Stomach (tissue), 4 donors: ENCODE measurements around the gene ZSWIM3.

Source experiments
- CTCF ChIP-seq, 7 experiments: fragments of 450-650 bp in 4 of 7; fragments of 200-600 bp in 3 of 7; sonication (generic) in 3 of 7; IDR thresholded peaks; one replicate each; pipeline ENCODE4 v1.5.1; 2016 to 2019; ENCODE audit warnings: antibody characterized with exemption in 7 of 7, control low read depth in 2 of 7, mild to moderate bottlenecking in 1 of 7
- EP300 ChIP-seq: sonication (generic); formaldehyde crosslinking; IDR thresholded peaks from one replicate; pipeline ENCODE4 v1.6.1; 2017; ENCODE audit warnings: antibody characterized with exemption
- POLR2A ChIP-seq, 4 donors: fragments of 450-650 bp; IDR thresholded peaks; one replicate each; pipeline ENCODE4 v1.6.1; 2016; ENCODE audit warnings: antibody characterized with exemption in 4 of 4, control low read depth in 2 of 4, mild to moderate bottlenecking in 1 of 4, moderate library complexity in 1 of 4
- POLR2AphosphoS5 ChIP-seq, 3 donors: sonication (generic); formaldehyde crosslinking; IDR thresholded peaks; one replicate each; pipeline ENCODE4 v1.6.1; 2016; ENCODE audit warnings: antibody characterized with exemption in 3 of 3

- TF ChIP-seq CTCF (IDR thresholded peaks at IDR 0.05) (no peak), POLR2A (IDR thresholded peaks at IDR 0.05) (no peak), EP300 (no peak), POLR2AphosphoS5 (IDR thresholded peaks at IDR 0.05) (no peak)
These were observed 5.9 kb upstream of the ZSWIM3 start for GRCh38 chr20:45851501-45851900.
